Natural killer cell (primary cell): ENCODE data around the gene RFX5. TPM values are rescaled to one million over a fixed set of nuclear protein-coding genes. Genes with fewer than 3 reads are reported as not detected.
"Not testable (repeated sequence)": the region's sequence is repeated elsewhere in the genome, so short reads cannot be mapped to it uniquely, and the experiment has no call there.

Source experiments
- ATAC-seq, 3 donors: fragments of 150-1000 bp in 2 of 3; fragments of 200-7000 bp in 1 of 3; cut with Tn5 transposase; 1 replicate in 1 of 3; 2 replicates in 2 of 3; pipeline ENCODE4 v1.10.0; 2021; ENCODE audit warnings: mild to moderate bottlenecking in 2 of 3, moderate library complexity in 2 of 3
- DNase-seq, 2 donors: peaks; one replicate each; pipeline versions ENCODE4 v3.0.0 to v3.0.0-alpha.2; 2013 to 2021; ENCODE audit warnings: mixed read lengths in 1 of 2
- H3K27ac ChIP-seq: one replicate; pipeline ENCODE4 v1.5.1; 2013; ENCODE audit warnings: mild to moderate bottlenecking, low read length
- H3K27me3 ChIP-seq: one replicate; pipeline ENCODE4 v1.6.1; 2013; ENCODE audit warnings: low read length; ENCODE audit not compliant: control insufficient read depth, insufficient read depth
- H3K36me3 ChIP-seq: one replicate; pipeline ENCODE4 v1.6.1; 2013; ENCODE audit warnings: low read length; ENCODE audit not compliant: control insufficient read depth, insufficient read depth
- H3K4me1 ChIP-seq: one replicate; pipeline ENCODE4 v1.6.1; 2013; ENCODE audit warnings: low read length; ENCODE audit not compliant: control insufficient read depth, insufficient read depth
- H3K4me3 ChIP-seq: one replicate; pipeline ENCODE4 v1.5.1; 2013; ENCODE audit warnings: low read length
- H3K9me3 ChIP-seq: one replicate; pipeline ENCODE4 v1.6.1; 2013; ENCODE audit warnings: low read length; ENCODE audit not compliant: control insufficient read depth, insufficient read depth
- H3K27ac Mint-ChIP-seq, 2 donors: one replicate each; pipeline ENCODE4 v1.8.0; 2022; ENCODE audit warnings: mild to moderate bottlenecking in 2 of 2, mixed read lengths in 2 of 2, moderate library complexity in 1 of 2
- H3K27me3 Mint-ChIP-seq, 2 donors: one replicate each; pipeline ENCODE4 v1.8.0; 2022; ENCODE audit warnings: low read depth in 2 of 2, mixed read lengths in 2 of 2
- H3K36me3 Mint-ChIP-seq: one replicate; pipeline ENCODE4 v1.8.0; 2022; ENCODE audit warnings: mixed read lengths
- H3K4me1 Mint-ChIP-seq, 2 donors: one replicate each; pipeline ENCODE4 v1.8.0; 2022; ENCODE audit warnings: mixed read lengths in 2 of 2
- H3K4me3 Mint-ChIP-seq: one replicate; pipeline ENCODE4 v1.8.0; 2022; ENCODE audit warnings: mild to moderate bottlenecking, moderate library complexity, mixed read lengths
- H3K9me3 Mint-ChIP-seq, 2 donors: one replicate each; pipeline ENCODE4 v1.8.0; 2022; ENCODE audit warnings: mixed read lengths in 2 of 2
- WGBS: methylation state at CpG from one replicate; pipeline ENCODE4 v1.1.7; 2013; ENCODE audit warnings: missing lambda C conversion rate; ENCODE audit not compliant: insufficient coverage; 5-methylcytosine and 5-hydroxymethylcytosine counted together
- intact Hi-C: fragments of 100-400 bp; cut with micrococcal nuclease; formaldehyde crosslinking; loops from one replicate; pipeline ENCODE4 v1.14.2; 2022
- total RNA-seq, 4 donors: library from RNA; stranded (reverse); fragments of 120-200 nt in 1 of 4; gene quantifications; one replicate each; pipeline versions ENCODE4 v1.2.3 to v1.2.4, GENCODE V29; 2013 to 2022
- TF ChIP-seq, protein P1 (sequence below): fragments of 200-600 bp; IDR thresholded peaks from one replicate; pipeline ENCODE4 v1.8.0; 2022; ENCODE audit warnings: antibody characterized with exemption

Gene RFX5
- 100 to 1,000 TPM in 2 of 3 donors, 10 to 100 TPM in 1; 72.6 to 111 (median 110) TPM for total RNA-seq
- 172 TPM for total RNA-seq (2013)

GRCh38 chr1:151346769-151347522, at the start of gene RFX5:
RFX5 (minus strand) TSS chr1:151347252; CDS start chr1:151346320, 932 bp downstream.
- 0% methylated on average over 36 of the region's 38 CpGs for whole genome bisulfite sequencing
- H3K4me1 ChIP-seq = peaks cover 16% of the 10 kb centered on the region
- TF ChIP-seq, protein P1, sequence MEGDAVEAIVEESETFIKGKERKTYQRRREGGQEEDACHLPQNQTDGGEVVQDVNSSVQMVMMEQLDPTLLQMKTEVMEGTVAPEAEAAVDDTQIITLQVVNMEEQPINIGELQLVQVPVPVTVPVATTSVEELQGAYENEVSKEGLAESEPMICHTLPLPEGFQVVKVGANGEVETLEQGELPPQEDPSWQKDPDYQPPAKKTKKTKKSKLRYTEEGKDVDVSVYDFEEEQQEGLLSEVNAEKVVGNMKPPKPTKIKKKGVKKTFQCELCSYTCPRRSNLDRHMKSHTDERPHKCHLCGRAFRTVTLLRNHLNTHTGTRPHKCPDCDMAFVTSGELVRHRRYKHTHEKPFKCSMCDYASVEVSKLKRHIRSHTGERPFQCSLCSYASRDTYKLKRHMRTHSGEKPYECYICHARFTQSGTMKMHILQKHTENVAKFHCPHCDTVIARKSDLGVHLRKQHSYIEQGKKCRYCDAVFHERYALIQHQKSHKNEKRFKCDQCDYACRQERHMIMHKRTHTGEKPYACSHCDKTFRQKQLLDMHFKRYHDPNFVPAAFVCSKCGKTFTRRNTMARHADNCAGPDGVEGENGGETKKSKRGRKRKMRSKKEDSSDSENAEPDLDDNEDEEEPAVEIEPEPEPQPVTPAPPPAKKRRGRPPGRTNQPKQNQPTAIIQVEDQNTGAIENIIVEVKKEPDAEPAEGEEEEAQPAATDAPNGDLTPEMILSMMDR = no peak
- H3K27me3 ChIP-seq = no peaks in the 10 kb centered on the region
- intact Hi-C loops = loop anchor here (1.0 to 10.0 kb wide), 5 partner anchors 20 to 252 kb away; partner anchors contain the start of genes PI4KB, PSMB4 and VPS72
- Mint-ChIP-seq H3K4me3 (peak within 1 kb of the TSS; percentile 99), H3K4me1 (peaks cover 31 to 32% of the 10 kb centered on the region in 2 donors), H3K9me3 (no peaks in the 10 kb centered on the region), H3K27ac (peak within 1 kb of the TSS; percentile 100), H3K36me3 (peaks cover 10% of the 10 kb centered on the region), H3K27me3 (no peaks in the 10 kb centered on the region)
- H3K4me3 ChIP-seq = peak within 1 kb of the TSS; percentile 56
- DNase-seq (peak; percentile 88 to 98), ATAC-seq (peak; percentile 92 to 97 (median 92))
- H3K36me3 ChIP-seq = peaks cover 31% of the 10 kb centered on the region
- peak within 1 kb of the TSS; percentile 89 for H3K27ac ChIP-seq
- no peaks in the 10 kb centered on the region for H3K9me3 ChIP-seq

- H3K27ac ChIP-seq, ATAC-seq, DNase-seq, H3K36me3 ChIP-seq, H3K4me3 ChIP-seq, H3K27ac Mint-ChIP-seq, H3K9me3 Mint-ChIP-seq, intact Hi-C loops, H3K9me3 ChIP-seq, H3K27me3 ChIP-seq, H3K36me3 Mint-ChIP-seq, H3K4me3 Mint-ChIP-seq: not testable (repeated sequence)
- Mint-ChIP-seq H3K27me3 (peaks cover 10 to 11% of the 10 kb centered on the region in 2 donors), H3K4me1 (peaks cover 20 to 21% of the 10 kb centered on the region in 2 donors)
- WGBS = 93% methylated on average over 5 of the region's 5 CpGs
- H3K4me1 ChIP-seq = peaks cover 17% of the 10 kb centered on the region
Observed at GRCh38 chr1:151396265-151396664, 49.2 kb upstream of the RFX5 start.

DNA sequence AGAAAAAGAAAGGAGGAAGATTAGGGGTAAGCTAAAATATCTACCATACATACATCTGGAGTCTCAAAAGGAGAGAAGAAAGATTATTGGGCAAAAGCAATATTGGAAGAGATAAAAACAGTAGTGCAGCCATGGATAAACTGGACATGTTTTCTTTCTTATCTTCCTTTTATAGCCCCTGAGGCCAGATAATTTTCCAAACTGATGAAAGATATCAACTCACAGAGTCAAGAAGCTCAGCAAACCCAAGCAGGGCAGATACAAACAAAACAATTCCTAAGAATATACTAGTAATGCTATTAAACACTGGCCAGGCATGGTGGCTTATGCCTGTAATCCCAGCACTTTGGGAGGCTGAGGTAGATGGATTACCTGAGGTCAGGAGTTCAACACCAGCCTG, 46.5 kb upstream of the RFX5 start:
- intact Hi-C loops = no loop called here
- H3K4me3 ChIP-seq = no peak overlapping the region
- H3K27me3 ChIP-seq = no peaks in the 10 kb centered on the region
- H3K36me3 ChIP-seq = no peaks in the 10 kb centered on the region
- Mint-ChIP-seq H3K36me3 (no peaks in the 10 kb centered on the region), H3K27me3 (peaks cover 10 to 11% of the 10 kb centered on the region in 2 donors), H3K4me3 (no peak overlapping the region), H3K27ac (no peak overlapping the region), H3K4me1 (no peaks in the 10 kb centered on the region), H3K9me3 (no peaks in the 10 kb centered on the region)
- no peak overlapping the region for H3K27ac ChIP-seq
- peaks cover 2% of the 10 kb centered on the region for H3K4me1 ChIP-seq
- TF ChIP-seq, protein P1 = no peak
- H3K9me3 ChIP-seq = no peaks in the 10 kb centered on the region
- ATAC-seq (no peak), DNase-seq (no peak)

GRCh38 chr1:151391079-151391563, 44.1 kb upstream of the RFX5 start:
- Mint-ChIP-seq H3K4me1 (no peaks in the 10 kb centered on the region), H3K36me3 (no peaks in the 10 kb centered on the region), H3K27me3 (peaks cover 10 to 11% of the 10 kb centered on the region in 2 donors), H3K9me3 (no peaks in the 10 kb centered on the region), H3K27ac (no peak overlapping the region), H3K4me3 (no peak overlapping the region)
- Histone ChIP-seq H3K4me3 (no peak overlapping the region), H3K9me3 (no peaks in the 10 kb centered on the region), H3K4me1 (no peaks in the 10 kb centered on the region), H3K27ac (no peak overlapping the region), H3K27me3 (no peaks in the 10 kb centered on the region), H3K36me3 (no peaks in the 10 kb centered on the region)
- DNase-seq = no peak
- intact Hi-C loops = no loop called here
- TF ChIP-seq, protein P1 = no peak
- WGBS = 93% methylated on average over 2 of the region's 3 CpGs
- ATAC-seq = no peak

DNA sequence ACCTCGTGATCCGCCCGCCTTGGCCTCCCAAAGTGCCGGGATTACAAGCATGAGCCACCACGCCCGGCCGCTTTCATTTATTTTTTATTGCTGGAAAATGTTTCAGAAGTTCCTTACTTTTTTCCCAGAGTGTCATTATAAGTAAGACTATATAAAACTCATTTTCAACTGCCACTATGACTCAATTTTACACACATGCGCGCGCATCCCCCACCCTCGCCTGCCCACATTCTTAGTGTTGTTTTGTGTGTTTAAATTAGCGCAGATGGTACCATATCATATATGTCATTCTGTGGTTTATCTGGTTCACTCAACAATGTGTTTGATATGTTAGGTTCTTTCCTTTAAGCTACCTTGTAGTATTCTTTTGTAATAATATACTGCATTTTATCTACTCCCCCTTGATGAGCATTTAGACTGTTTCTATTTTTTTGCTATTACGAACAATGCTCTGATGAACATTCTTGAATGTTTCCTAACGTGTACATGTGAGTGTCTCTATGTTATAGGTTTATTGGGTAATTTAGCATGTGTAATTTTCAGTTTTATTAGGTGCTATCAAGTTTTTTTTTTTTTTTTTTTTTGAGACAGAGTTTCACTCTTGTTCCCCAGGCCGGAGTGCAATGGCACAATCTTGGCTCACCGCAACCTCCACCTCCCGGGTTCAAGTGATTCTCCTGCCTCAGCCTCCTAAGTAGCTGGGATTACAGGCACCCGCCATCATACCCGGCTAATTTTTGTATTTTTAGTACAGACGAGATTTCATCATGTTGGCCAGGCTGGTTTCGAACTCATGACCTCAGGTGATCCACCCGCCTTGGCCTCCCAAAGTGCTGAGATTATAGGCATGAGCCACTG, 43.4 kb upstream of the RFX5 start:
- 93% methylated on average over 9 of the region's 22 CpGs for WGBS

More for the DNA sequence above, 43.4 kb upstream of the RFX5 start:
- H3K36me3 Mint-ChIP-seq, H3K9me3 ChIP-seq, H3K27ac Mint-ChIP-seq, H3K4me1 ChIP-seq, ATAC-seq, intact Hi-C loops, DNase-seq, H3K4me3 ChIP-seq, H3K27me3 ChIP-seq, H3K9me3 Mint-ChIP-seq, H3K4me1 Mint-ChIP-seq, H3K36me3 ChIP-seq, H3K27ac ChIP-seq, H3K4me3 Mint-ChIP-seq: not testable (repeated sequence)
- H3K27me3 Mint-ChIP-seq = peaks cover 10 to 11% of the 10 kb centered on the region in 2 donors
